HG03432 (cell line): Measurements from ENCODE around the gene OLFM4.
A peak's percentile ranks its signal among the peaks of the same experiment; 100 is the strongest.
"Not testable (repeated sequence)": the region's sequence is repeated elsewhere in the genome, so short reads cannot be mapped to it uniquely, and the experiment has no call there.

Experiments used
- ATAC-seq: cut with Tn5 transposase; IDR thresholded peaks from one replicate; pipeline ENCODE4 v1.9.1; 2021; ENCODE audit warnings: mild to moderate bottlenecking, moderate library complexity; ENCODE audit not compliant: unreplicated experiment

The OLFM4 gene

GRCh38 chr13:53028637-53029203 lies at the start of gene OLFM4:
Gene OLFM4 (plus strand): TSS chr13:53028813. CDS start chr13:53028837, 24 bp downstream.
- no peak for ATAC-seq

GRCh38 chr13:52978989-52979388 lies 49.6 kb upstream of the OLFM4 start:
- no peak for ATAC-seq

GRCh38 chr13:52980695-52981094 lies 47.9 kb upstream of the OLFM4 start:
- no peak for ATAC-seq

GRCh38 chr13:52983836-52984235 lies 44.8 kb upstream of the OLFM4 start:
- ATAC-seq = no peak

- no peak for ATAC-seq
Observed at GRCh38 chr13:52984881-52985363, 43.7 kb upstream of the OLFM4 start.

GRCh38 chr13:52991344-52992020 lies 37.1 kb upstream of the OLFM4 start:
- ATAC-seq = no peak

- no peak for ATAC-seq
Observed at GRCh38 chr13:52992110-52992509, 36.5 kb upstream of the OLFM4 start.

- no peak for ATAC-seq
Observed at GRCh38 chr13:52994051-52994450, 34.6 kb upstream of the OLFM4 start.

GRCh38 chr13:52994865-52995264 lies 33.7 kb upstream of the OLFM4 start:
- no peak for ATAC-seq

GRCh38 chr13:52995946-52996345 lies 32.7 kb upstream of the OLFM4 start:
- no peak for ATAC-seq

- ATAC-seq = no peak
Observed at GRCh38 chr13:52997951-52998876, 30.4 kb upstream of the OLFM4 start.

GRCh38 chr13:52999093-52999696 lies 29.4 kb upstream of the OLFM4 start:
- no peak for ATAC-seq

- no peak for ATAC-seq
Observed at GRCh38 chr13:53001444-53002225, 27.0 kb upstream of the OLFM4 start.

GRCh38 chr13:53004573-53004972 lies 24.0 kb upstream of the OLFM4 start:
- ATAC-seq = no peak

GRCh38 chr13:53005626-53006025 lies 23.0 kb upstream of the OLFM4 start:
- no peak for ATAC-seq

GRCh38 chr13:53007872-53008271 lies 20.7 kb upstream of the OLFM4 start:
- no peak for ATAC-seq

GRCh38 chr13:53010374-53011105 lies 18.1 kb upstream of the OLFM4 start:
- no peak for ATAC-seq

- ATAC-seq = peak; percentile 74
Observed at GRCh38 chr13:53012707-53013106, 15.9 kb upstream of the OLFM4 start.

GRCh38 chr13:53013113-53013512 lies 15.5 kb upstream of the OLFM4 start:
- no peak for ATAC-seq

GRCh38 chr13:53014018-53014417 lies 14.6 kb upstream of the OLFM4 start:
- not testable (repeated sequence) for ATAC-seq
